ENCODE measurements around the gene ACSBG1. TPM values are rescaled to one million over a fixed set of nuclear protein-coding genes. Genes with fewer than 3 reads are reported as not detected.
A peak's percentile ranks its signal among the peaks of the same experiment; 100 is the strongest.

The ACSBG1 gene
- total RNA-seq, 1 donor from 2014 or later: 0.13 TPM

GRCh38 chr15:78195735-78196201, 38.6 kb downstream of the ACSBG1 start:
- TF ChIP-seq CTCF (IDR thresholded peaks at IDR 0.05; ENCODE audit: unreplicated experiment): peak; percentile 35
- peaks cover 17% of the 10 kb centered on the region for H3K4me1 Mint-ChIP-seq (ENCODE audit: unreplicated experiment)
- DNase-seq (ENCODE audit: low spot score): peak; percentile 30
- peaks cover 5% of the 10 kb centered on the region for H3K27me3 Mint-ChIP-seq (ENCODE audit: unreplicated experiment)
- no peak overlapping the region for H3K4me3 Mint-ChIP-seq (ENCODE audit: unreplicated experiment)
- H3K27ac Mint-ChIP-seq (ENCODE audit: unreplicated experiment): no peak overlapping the region
- no peaks in the 10 kb centered on the region for H3K9me3 Mint-ChIP-seq (ENCODE audit: unreplicated experiment)
- H3K36me3 Mint-ChIP-seq (ENCODE audit: low read depth, unreplicated experiment): no peaks in the 10 kb centered on the region

- Mint-ChIP-seq H3K9me3 (ENCODE audit: unreplicated experiment) (no peaks in the 10 kb centered on the region), H3K27me3 (ENCODE audit: unreplicated experiment) (peaks cover 5% of the 10 kb centered on the region), H3K27ac (ENCODE audit: unreplicated experiment) (no peak overlapping the region), H3K36me3 (ENCODE audit: low read depth, unreplicated experiment) (no peaks in the 10 kb centered on the region), H3K4me3 (ENCODE audit: unreplicated experiment) (no peak overlapping the region), H3K4me1 (ENCODE audit: unreplicated experiment) (peaks cover 7% of the 10 kb centered on the region)
- no peak for TF ChIP-seq CTCF (IDR thresholded peaks at IDR 0.05; ENCODE audit: unreplicated experiment)
- no peak for DNase-seq (ENCODE audit: low spot score)
Measured at GRCh38 chr15:78194568-78194925, 39.8 kb downstream of the ACSBG1 start.

GRCh38 chr15:78193731-78194567, 40.4 kb downstream of the ACSBG1 start:
- no peak for TF ChIP-seq CTCF (IDR thresholded peaks at IDR 0.05; ENCODE audit: unreplicated experiment)
- H3K9me3 Mint-ChIP-seq (ENCODE audit: unreplicated experiment): no peaks in the 10 kb centered on the region
- peaks cover 7% of the 10 kb centered on the region for H3K4me1 Mint-ChIP-seq (ENCODE audit: unreplicated experiment)
- H3K27me3 Mint-ChIP-seq (ENCODE audit: unreplicated experiment): peaks cover 5% of the 10 kb centered on the region
- H3K36me3 Mint-ChIP-seq (ENCODE audit: low read depth, unreplicated experiment): no peaks in the 10 kb centered on the region
- H3K27ac Mint-ChIP-seq (ENCODE audit: unreplicated experiment): no peak overlapping the region
- H3K4me3 Mint-ChIP-seq (ENCODE audit: unreplicated experiment): no peak overlapping the region
- DNase-seq (ENCODE audit: low spot score): no peak

GRCh38 chr15:78192826-78193594, 41.4 kb downstream of the ACSBG1 start:
- no peak for TF ChIP-seq CTCF (IDR thresholded peaks at IDR 0.05; ENCODE audit: unreplicated experiment)
- peaks cover 5% of the 10 kb centered on the region for H3K27me3 Mint-ChIP-seq (ENCODE audit: unreplicated experiment)
- H3K9me3 Mint-ChIP-seq (ENCODE audit: unreplicated experiment): no peaks in the 10 kb centered on the region
- no peak overlapping the region for H3K27ac Mint-ChIP-seq (ENCODE audit: unreplicated experiment)
- H3K4me1 Mint-ChIP-seq (ENCODE audit: unreplicated experiment): peaks cover 7% of the 10 kb centered on the region
- DNase-seq (ENCODE audit: low spot score): no peak
- H3K36me3 Mint-ChIP-seq (ENCODE audit: low read depth, unreplicated experiment): no peaks in the 10 kb centered on the region
- H3K4me3 Mint-ChIP-seq (ENCODE audit: unreplicated experiment): no peak overlapping the region

- TF ChIP-seq CTCF (IDR thresholded peaks at IDR 0.05; ENCODE audit: unreplicated experiment): no peak
- H3K27me3 Mint-ChIP-seq (ENCODE audit: unreplicated experiment): peaks cover 3% of the 10 kb centered on the region
- no peak overlapping the region for H3K27ac Mint-ChIP-seq (ENCODE audit: unreplicated experiment)
- no peaks in the 10 kb centered on the region for H3K9me3 Mint-ChIP-seq (ENCODE audit: unreplicated experiment)
- no peaks in the 10 kb centered on the region for H3K4me1 Mint-ChIP-seq (ENCODE audit: unreplicated experiment)
- no peak for DNase-seq (ENCODE audit: low spot score)
- H3K4me3 Mint-ChIP-seq (ENCODE audit: unreplicated experiment): no peak overlapping the region
- no peaks in the 10 kb centered on the region for H3K36me3 Mint-ChIP-seq (ENCODE audit: low read depth, unreplicated experiment)
Measured at GRCh38 chr15:78182821-78183220, 51.5 kb downstream of the ACSBG1 start.

Measured in endothelial cell (in vitro differentiated cells).